HepG2 (cell line): ENCODE measurements around the gene TGDS. TPM values are rescaled to one million over a fixed set of nuclear protein-coding genes. Genes with fewer than 3 reads are reported as not detected.

Experiments used
- AGO1 ChIP-seq: fragments of 200-400 bp; formaldehyde crosslinking; IDR thresholded peaks from 2 replicates; pipeline ENCODE4 v1.6.1; 2017; ENCODE audit warnings: mild to moderate bottlenecking, low read depth, low read length, moderate library complexity; ENCODE audit not compliant: poor library complexity, severe bottlenecking
- ATRX ChIP-seq: sonication (generic); formaldehyde crosslinking; IDR thresholded peaks from 2 replicates; pipeline ENCODE4 v1.4.0; 2020; ENCODE audit warnings: missing genetic modification reagents, borderline replicate concordance
- CREB1 ChIP-seq, 2 experiments: fragments of 450-650 bp in 1 of 2; IDR thresholded peaks; 2 replicates each; pipeline ENCODE4 v1.6.1; 2016 to 2017; ENCODE audit warnings: control low read depth in 1 of 2, mild to moderate bottlenecking in 1 of 2, missing compliant biosample characterization in 1 of 2, missing genetic modification characterization in 1 of 2
- KMT2A ChIP-seq: sonication (generic); formaldehyde crosslinking; IDR thresholded peaks from 2 replicates; pipeline ENCODE4 v1.4.0; 2020; ENCODE audit warnings: missing genetic modification reagents
- NFE2L2 ChIP-seq: fragments of 150-350 bp; IDR thresholded peaks from 2 replicates; pipeline ENCODE4 v1.6.1; 2014; ENCODE audit warnings: low read length
- NFIC ChIP-seq: IDR thresholded peaks from 2 replicates; pipeline ENCODE4 v1.6.1; 2012; ENCODE audit warnings: mild to moderate bottlenecking, low read length, inconsistent platforms
- ZNF44 ChIP-seq: sonication (generic); formaldehyde crosslinking; IDR thresholded peaks from 2 replicates; pipeline ENCODE4 v1.5.1; 2020; ENCODE audit warnings: mild to moderate bottlenecking, missing genetic modification reagents
- polyA plus RNA-seq, 8 experiments: library from polyadenylated mRNA; depleted of rRNA in 3 of 8; stranded (reverse) in 7 of 8; unstranded in 1 of 8; fragments of >200 nt; fragmentation: Illumina TruSeq in 4 of 8; extraction: Trizol in 4 of 8; gene quantifications; 2 replicates each; pipeline versions ENCODE4 v1.2.1 to v1.2.3, GENCODE V29; 2011 to 2016; ENCODE audit warnings: low read depth in 4 of 8, missing spikeins in 1 of 8, mixed read lengths in 1 of 8; ENCODE audit not compliant: insufficient read depth in 1 of 8
- total RNA-seq, 5 experiments: library from RNA; depleted of rRNA; stranded (reverse); fragments of >200 nt; fragmentation: Illumina TruSeq; extraction: Trizol; gene quantifications; 2 replicates each; pipeline ENCODE4 v1.2.3, GENCODE V29; 2016; ENCODE audit warnings: low read depth in 1 of 5
- TF ChIP-seq, protein P1 (sequence below): IDR thresholded peaks from 2 replicates; pipeline ENCODE4 v1.6.1; 2016; ENCODE audit warnings: low read depth, missing genetic modification reagents, missing compliant biosample characterization
- TF ChIP-seq, protein P2 (sequence below), 2 experiments: sonication (generic) in 1 of 2; formaldehyde crosslinking in 1 of 2; IDR thresholded peaks; 2 replicates each; pipeline versions ENCODE4 v1.6.1 to v1.9.0; 2014 to 2022; ENCODE audit warnings: antibody characterized with exemption in 1 of 2, borderline replicate concordance in 1 of 2, inconsistent platforms in 1 of 2, low read depth in 1 of 2, missing genetic modification reagents in 1 of 2

Gene TGDS
- total and polyA plus RNA-seq, 2 of the 13 experiments (the other 11 are each of a cell fraction or from before 2014, with no cell fraction given), result 15.5 to 17.9 TPM

DNA sequence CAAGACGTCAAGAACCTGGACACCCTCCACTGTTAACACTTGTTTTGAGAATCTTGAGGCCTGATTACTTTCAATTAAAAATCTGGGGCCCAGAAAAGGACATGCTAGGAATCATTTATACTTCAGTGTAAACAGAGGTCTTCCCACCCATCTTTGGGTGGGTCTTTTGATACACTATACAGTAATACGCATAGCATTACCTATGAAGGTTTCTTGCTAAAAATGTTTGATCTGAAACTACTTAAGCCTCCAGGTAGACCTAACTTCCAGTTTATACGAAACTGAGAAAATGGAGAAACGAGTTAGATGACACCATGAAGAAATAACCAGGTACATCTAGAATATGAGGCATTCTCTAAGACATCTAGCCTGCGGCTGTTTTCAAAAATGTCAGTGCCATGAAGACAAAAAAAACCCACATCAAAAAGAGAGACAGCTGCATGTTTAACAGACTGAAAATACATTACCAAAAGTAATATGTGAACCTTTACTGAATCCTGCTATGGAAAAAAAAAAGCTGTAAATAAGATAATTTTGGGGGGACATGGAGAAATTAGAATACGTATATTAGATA, 36.6 kb downstream of the TGDS start (continued):
- TF ChIP-seq, protein P1, sequence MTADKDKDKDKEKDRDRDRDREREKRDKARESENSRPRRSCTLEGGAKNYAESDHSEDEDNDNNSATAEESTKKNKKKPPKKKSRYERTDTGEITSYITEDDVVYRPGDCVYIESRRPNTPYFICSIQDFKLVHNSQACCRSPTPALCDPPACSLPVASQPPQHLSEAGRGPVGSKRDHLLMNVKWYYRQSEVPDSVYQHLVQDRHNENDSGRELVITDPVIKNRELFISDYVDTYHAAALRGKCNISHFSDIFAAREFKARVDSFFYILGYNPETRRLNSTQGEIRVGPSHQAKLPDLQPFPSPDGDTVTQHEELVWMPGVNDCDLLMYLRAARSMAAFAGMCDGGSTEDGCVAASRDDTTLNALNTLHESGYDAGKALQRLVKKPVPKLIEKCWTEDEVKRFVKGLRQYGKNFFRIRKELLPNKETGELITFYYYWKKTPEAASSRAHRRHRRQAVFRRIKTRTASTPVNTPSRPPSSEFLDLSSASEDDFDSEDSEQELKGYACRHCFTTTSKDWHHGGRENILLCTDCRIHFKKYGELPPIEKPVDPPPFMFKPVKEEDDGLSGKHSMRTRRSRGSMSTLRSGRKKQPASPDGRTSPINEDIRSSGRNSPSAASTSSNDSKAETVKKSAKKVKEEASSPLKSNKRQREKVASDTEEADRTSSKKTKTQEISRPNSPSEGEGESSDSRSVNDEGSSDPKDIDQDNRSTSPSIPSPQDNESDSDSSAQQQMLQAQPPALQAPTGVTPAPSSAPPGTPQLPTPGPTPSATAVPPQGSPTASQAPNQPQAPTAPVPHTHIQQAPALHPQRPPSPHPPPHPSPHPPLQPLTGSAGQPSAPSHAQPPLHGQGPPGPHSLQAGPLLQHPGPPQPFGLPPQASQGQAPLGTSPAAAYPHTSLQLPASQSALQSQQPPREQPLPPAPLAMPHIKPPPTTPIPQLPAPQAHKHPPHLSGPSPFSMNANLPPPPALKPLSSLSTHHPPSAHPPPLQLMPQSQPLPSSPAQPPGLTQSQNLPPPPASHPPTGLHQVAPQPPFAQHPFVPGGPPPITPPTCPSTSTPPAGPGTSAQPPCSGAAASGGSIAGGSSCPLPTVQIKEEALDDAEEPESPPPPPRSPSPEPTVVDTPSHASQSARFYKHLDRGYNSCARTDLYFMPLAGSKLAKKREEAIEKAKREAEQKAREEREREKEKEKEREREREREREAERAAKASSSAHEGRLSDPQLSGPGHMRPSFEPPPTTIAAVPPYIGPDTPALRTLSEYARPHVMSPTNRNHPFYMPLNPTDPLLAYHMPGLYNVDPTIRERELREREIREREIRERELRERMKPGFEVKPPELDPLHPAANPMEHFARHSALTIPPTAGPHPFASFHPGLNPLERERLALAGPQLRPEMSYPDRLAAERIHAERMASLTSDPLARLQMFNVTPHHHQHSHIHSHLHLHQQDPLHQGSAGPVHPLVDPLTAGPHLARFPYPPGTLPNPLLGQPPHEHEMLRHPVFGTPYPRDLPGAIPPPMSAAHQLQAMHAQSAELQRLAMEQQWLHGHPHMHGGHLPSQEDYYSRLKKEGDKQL (CRISPR knock-in tag), result no peak
- TF ChIP-seq, protein P2, sequence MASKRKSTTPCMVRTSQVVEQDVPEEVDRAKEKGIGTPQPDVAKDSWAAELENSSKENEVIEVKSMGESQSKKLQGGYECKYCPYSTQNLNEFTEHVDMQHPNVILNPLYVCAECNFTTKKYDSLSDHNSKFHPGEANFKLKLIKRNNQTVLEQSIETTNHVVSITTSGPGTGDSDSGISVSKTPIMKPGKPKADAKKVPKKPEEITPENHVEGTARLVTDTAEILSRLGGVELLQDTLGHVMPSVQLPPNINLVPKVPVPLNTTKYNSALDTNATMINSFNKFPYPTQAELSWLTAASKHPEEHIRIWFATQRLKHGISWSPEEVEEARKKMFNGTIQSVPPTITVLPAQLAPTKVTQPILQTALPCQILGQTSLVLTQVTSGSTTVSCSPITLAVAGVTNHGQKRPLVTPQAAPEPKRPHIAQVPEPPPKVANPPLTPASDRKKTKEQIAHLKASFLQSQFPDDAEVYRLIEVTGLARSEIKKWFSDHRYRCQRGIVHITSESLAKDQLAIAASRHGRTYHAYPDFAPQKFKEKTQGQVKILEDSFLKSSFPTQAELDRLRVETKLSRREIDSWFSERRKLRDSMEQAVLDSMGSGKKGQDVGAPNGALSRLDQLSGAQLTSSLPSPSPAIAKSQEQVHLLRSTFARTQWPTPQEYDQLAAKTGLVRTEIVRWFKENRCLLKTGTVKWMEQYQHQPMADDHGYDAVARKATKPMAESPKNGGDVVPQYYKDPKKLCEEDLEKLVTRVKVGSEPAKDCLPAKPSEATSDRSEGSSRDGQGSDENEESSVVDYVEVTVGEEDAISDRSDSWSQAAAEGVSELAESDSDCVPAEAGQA (IDR thresholded peaks at IDR 0.05; ENCODE audit: low read depth), result no peak
- TF ChIP-seq, protein P2 (CRISPR knock-in tag; IDR thresholded peaks at IDR 0.05; ENCODE audit: borderline replicate concordance), result no peak
- TF ChIP-seq CREB1 (IDR thresholded peaks at IDR 0.05) (no peak), CREB1 (CRISPR knock-in tag; IDR thresholded peaks at IDR 0.05) (no peak), AGO1 (no peak), ZNF44 (CRISPR knock-in tag) (no peak), KMT2A (no peak), NFIC (no peak), NFE2L2 (no peak), ATRX (CRISPR knock-in tag) (no peak)
- TF ChIP-seq, all 625 proteins: peak for 0
